Vagina (tissue), 2 donors: ENCODE results near the gene HEATR5A. TPM values are rescaled to one million over a fixed set of nuclear protein-coding genes. Genes with fewer than 3 reads are reported as not detected.

Experiments
- DNase-seq, 2 donors: peaks; one replicate each; pipeline ENCODE4 v3.0.0-alpha.2; 2017; ENCODE audit errors: extremely low spot score in 2 of 2
- H3K27ac ChIP-seq: fragments of 200-600 bp; sonication (generic); one replicate; pipeline ENCODE4 v1.5.1; 2019
- H3K27me3 ChIP-seq: fragments of 200-600 bp; sonication (generic); one replicate; pipeline ENCODE4 v1.5.1; 2019
- H3K36me3 ChIP-seq, 2 donors: fragments of 200-600 bp; sonication (generic); one replicate each; pipeline ENCODE4 v1.5.1; 2017 to 2019
- H3K4me1 ChIP-seq: fragments of 200-600 bp; sonication (generic); one replicate; pipeline ENCODE4 v1.5.1; 2019
- H3K4me3 ChIP-seq, 2 donors: fragments of 200-600 bp; sonication (generic); 1 replicate in 1 of 2; 2 replicates in 1 of 2; pipeline ENCODE4 v1.5.1; 2016 to 2019
- H3K9me3 ChIP-seq: fragments of 200-600 bp; sonication (generic); one replicate; pipeline ENCODE4 v1.5.1; 2019
- CTCF ChIP-seq, 3 experiments: fragments of 450-650 bp in 2 of 3; fragments of 200-600 bp in 1 of 3; sonication (generic) in 1 of 3; IDR thresholded peaks; one replicate each; pipeline ENCODE4 v1.5.1; 2017 to 2019; ENCODE audit warnings: antibody characterized with exemption in 3 of 3, mild to moderate bottlenecking in 2 of 3, moderate library complexity in 2 of 3
- POLR2A ChIP-seq, 2 donors: fragments of 450-650 bp; IDR thresholded peaks; one replicate each; pipeline ENCODE4 v1.6.1; 2017; ENCODE audit warnings: antibody characterized with exemption in 2 of 2, mild to moderate bottlenecking in 2 of 2, moderate library complexity in 2 of 2
- POLR2AphosphoS5 ChIP-seq, 2 donors: sonication (generic); formaldehyde crosslinking; IDR thresholded peaks; one replicate each; pipeline ENCODE4 v1.9.0; 2017; ENCODE audit warnings: antibody characterized with exemption in 2 of 2, mild to moderate bottlenecking in 2 of 2, low read depth in 1 of 2; ENCODE audit not compliant: insufficient read depth in 1 of 2
- intact Hi-C: fragments of 100-400 bp; cut with DNase I; formaldehyde crosslinking; loops from one replicate; pipeline ENCODE4 v1.15.1; 2023
- total RNA-seq: library from RNA; depleted of rRNA; stranded (reverse); fragments of >200 nt; gene quantifications from one replicate; pipeline ENCODE4 v1.2.3, GENCODE V29; 2016

HEATR5A gene
- total RNA-seq, 1 donor from 2014 or later = 16.9 TPM

- DNase-seq = no peak
- intact Hi-C loops = no loop called here
- TF ChIP-seq POLR2A (IDR thresholded peaks at IDR 0.05) (no peak), CTCF (IDR thresholded peaks at IDR 0.05) (no peak), POLR2AphosphoS5 (IDR thresholded peaks at IDR 0.05; ENCODE audit: insufficient read depth in 1 of 2, low read depth in 1 of 2) (no peak)
- H3K27me3 ChIP-seq = no peaks in the 10 kb centered on the region
- H3K36me3 ChIP-seq = no peaks in the 10 kb centered on the region
- no peak overlapping the region for H3K4me3 ChIP-seq
- no peaks in the 10 kb centered on the region for H3K9me3 ChIP-seq
- H3K27ac ChIP-seq = no peak overlapping the region
- H3K4me1 ChIP-seq = no peaks in the 10 kb centered on the region
Measured at GRCh38 chr14:31292937-31293616, 127.3 kb downstream of the HEATR5A start.

- H3K9me3 ChIP-seq = no peaks in the 10 kb centered on the region
- intact Hi-C loops = no loop called here
- no peak for DNase-seq
- no peak overlapping the region for H3K4me3 ChIP-seq
- H3K4me1 ChIP-seq = no peaks in the 10 kb centered on the region
- H3K36me3 ChIP-seq = no peaks in the 10 kb centered on the region
- H3K27ac ChIP-seq = no peak overlapping the region
- no peaks in the 10 kb centered on the region for H3K27me3 ChIP-seq
- TF ChIP-seq CTCF (IDR thresholded peaks at IDR 0.05) = no peak
- no peak for TF ChIP-seq POLR2AphosphoS5 (IDR thresholded peaks at IDR 0.05; ENCODE audit: insufficient read depth in 1 of 2, low read depth in 1 of 2)
- no peak for TF ChIP-seq POLR2A (IDR thresholded peaks at IDR 0.05)
Measured at GRCh38 chr14:31291210-31291609, 129.1 kb downstream of the HEATR5A start.

- H3K27ac ChIP-seq = no peak overlapping the region
- DNase-seq = no peak
- no peaks in the 10 kb centered on the region for H3K36me3 ChIP-seq
- H3K27me3 ChIP-seq = no peaks in the 10 kb centered on the region
- TF ChIP-seq CTCF (IDR thresholded peaks at IDR 0.05) (no peak), POLR2AphosphoS5 (IDR thresholded peaks at IDR 0.05; ENCODE audit: insufficient read depth in 1 of 2, low read depth in 1 of 2) (no peak), POLR2A (IDR thresholded peaks at IDR 0.05) (no peak)
- H3K4me1 ChIP-seq = no peaks in the 10 kb centered on the region
- no peak overlapping the region for H3K4me3 ChIP-seq
- intact Hi-C loops = no loop called here
- no peaks in the 10 kb centered on the region for H3K9me3 ChIP-seq
Measured at GRCh38 chr14:31287294-31287972, 132.9 kb downstream of the HEATR5A start.

- no peak for DNase-seq
- H3K9me3 ChIP-seq = no peaks in the 10 kb centered on the region
- intact Hi-C loops = no loop called here
- TF ChIP-seq CTCF (IDR thresholded peaks at IDR 0.05) = no peak
- TF ChIP-seq POLR2AphosphoS5 (IDR thresholded peaks at IDR 0.05; ENCODE audit: insufficient read depth in 1 of 2, low read depth in 1 of 2) = no peak
- TF ChIP-seq POLR2A (IDR thresholded peaks at IDR 0.05) = no peak
- no peaks in the 10 kb centered on the region for H3K4me1 ChIP-seq
- H3K27ac ChIP-seq = no peak overlapping the region
- no peaks in the 10 kb centered on the region for H3K27me3 ChIP-seq
- no peak overlapping the region for H3K4me3 ChIP-seq
- no peaks in the 10 kb centered on the region for H3K36me3 ChIP-seq
Measured at GRCh38 chr14:31286456-31287293, 133.7 kb downstream of the HEATR5A start.
